ENCODE measurements around the gene BHLHE41.

DNA sequence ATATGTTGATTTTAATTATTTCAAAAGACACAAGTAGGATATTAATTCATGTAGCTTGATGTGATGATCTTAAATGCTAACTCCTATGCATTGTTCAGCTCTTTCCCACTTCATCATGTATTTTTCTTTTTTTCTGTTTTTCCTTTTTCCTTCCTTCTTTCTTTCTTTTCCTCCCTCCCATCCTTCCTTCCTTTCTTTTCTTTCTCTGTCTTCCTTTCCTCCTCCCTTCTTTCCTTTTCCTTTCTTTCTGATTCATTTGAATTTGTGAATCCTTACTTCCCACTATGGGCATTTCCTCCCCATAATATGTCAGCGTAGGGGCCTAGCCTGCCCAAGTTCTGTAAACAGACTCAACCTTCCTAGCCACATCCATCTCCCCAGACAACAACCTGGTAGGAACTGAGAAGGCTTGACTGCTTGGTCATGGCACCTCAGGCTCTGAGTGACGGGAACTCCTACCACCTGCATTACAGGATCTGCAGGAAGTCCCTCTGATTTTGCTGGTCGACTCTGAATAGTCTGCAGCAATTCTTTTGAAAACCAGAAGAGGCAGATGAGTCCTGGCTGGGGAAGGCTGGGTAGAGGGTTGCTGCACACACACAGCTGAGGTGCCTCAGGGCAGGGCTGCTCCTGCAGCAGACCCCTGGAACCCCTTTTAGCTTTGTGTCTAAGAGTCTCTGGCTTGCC is 33.4 kb upstream of the BHLHE41 start:
- TF ChIP-seq EZH2 (IDR thresholded peaks at IDR 0.05; ENCODE audit: borderline replicate concordance, low read depth, low read length, severe bottlenecking), result no peak
- TF ChIP-seq, protein P1, sequence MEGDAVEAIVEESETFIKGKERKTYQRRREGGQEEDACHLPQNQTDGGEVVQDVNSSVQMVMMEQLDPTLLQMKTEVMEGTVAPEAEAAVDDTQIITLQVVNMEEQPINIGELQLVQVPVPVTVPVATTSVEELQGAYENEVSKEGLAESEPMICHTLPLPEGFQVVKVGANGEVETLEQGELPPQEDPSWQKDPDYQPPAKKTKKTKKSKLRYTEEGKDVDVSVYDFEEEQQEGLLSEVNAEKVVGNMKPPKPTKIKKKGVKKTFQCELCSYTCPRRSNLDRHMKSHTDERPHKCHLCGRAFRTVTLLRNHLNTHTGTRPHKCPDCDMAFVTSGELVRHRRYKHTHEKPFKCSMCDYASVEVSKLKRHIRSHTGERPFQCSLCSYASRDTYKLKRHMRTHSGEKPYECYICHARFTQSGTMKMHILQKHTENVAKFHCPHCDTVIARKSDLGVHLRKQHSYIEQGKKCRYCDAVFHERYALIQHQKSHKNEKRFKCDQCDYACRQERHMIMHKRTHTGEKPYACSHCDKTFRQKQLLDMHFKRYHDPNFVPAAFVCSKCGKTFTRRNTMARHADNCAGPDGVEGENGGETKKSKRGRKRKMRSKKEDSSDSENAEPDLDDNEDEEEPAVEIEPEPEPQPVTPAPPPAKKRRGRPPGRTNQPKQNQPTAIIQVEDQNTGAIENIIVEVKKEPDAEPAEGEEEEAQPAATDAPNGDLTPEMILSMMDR (IDR thresholded peaks at IDR 0.05; ENCODE audit: borderline replicate concordance, extremely low read depth, low read length, poor library complexity, severe bottlenecking), result no peak
